HCT116 (cell line): Measurements from ENCODE around the gene SVEP1. TPM values are rescaled to one million over a fixed set of nuclear protein-coding genes. Genes with fewer than 3 reads are reported as not detected.

Experiments
- ATAC-seq: fragments of 200-7000 bp; cut with Tn5 transposase; 2 replicates; pipeline ENCODE4 v1.9.1; 2020; ENCODE audit warnings: mild to moderate bottlenecking, moderate library complexity
- BruUV-seq: library from RNA; stranded (reverse); fragments of 400-500 nt; replicated peaks from 2 replicates; lab custom pipeline; 2021; lab: Mats Ljungman, UMichigan
- CTCF ChIA-PET: fragments of 300-600 bp; sonication (Branson Sonifier 250); formaldehyde crosslinking; loops from one replicate; lab custom pipeline; 2021; ENCODE audit warnings: antibody characterized with exemption; lab: Charles Lee
- POLR2A ChIA-PET: fragments of 300-600, 350-600 bp; sonication (Branson Sonifier 250); formaldehyde crosslinking; loops from one replicate; lab custom pipeline; 2021; ENCODE audit warnings: antibody characterized with exemption; lab: Charles Lee
- RAD21 ChIA-PET, 2 experiments: fragments of 300-600 bp; sonication (Branson Sonifier 250); formaldehyde crosslinking; loops; one replicate each; lab custom pipeline; 2023; ENCODE audit warnings: low total read pairs in 2 of 2; ENCODE audit not compliant: uncharacterized antibody in 2 of 2, unreplicated experiment in 2 of 2, low non-redundant PET in 1 of 2; lab: Charles Lee
- DNase-seq: peaks from one replicate; pipeline ENCODE4 v3.0.0-alpha.2; 2010; ENCODE audit warnings: low read depth, low spot score
- H2AFZ ChIP-seq: fragments of 200-600 bp; shearing (Covaris generic), sonication (generic); 2 replicates; pipeline ENCODE4 v1.6.1; 2017; ENCODE audit warnings: low read depth, mixed run types, mixed read lengths, antibody characterized with exemption, low read length; ENCODE audit not compliant: poor library complexity, severe bottlenecking
- H3K27ac ChIP-seq: 2 replicates; pipeline ENCODE4 v1.5.1; 2012; ENCODE audit warnings: low read depth, low read length
- H3K27me3 ChIP-seq: fragments of 200-600 bp; sonication (generic); 2 replicates; pipeline ENCODE4 v1.6.1; 2016; ENCODE audit warnings: mixed run types, low read length, mixed read lengths; ENCODE audit not compliant: insufficient read depth
- H3K36me3 ChIP-seq, 2 experiments: fragments of 200-500 bp in 1 of 2; fragments of 200-600 bp in 1 of 2; sonication (Bioruptor generic) in 1 of 2; sonication (generic) in 1 of 2; 2 replicates each; pipeline versions ENCODE4 v1.5.1 to v1.6.1; 2014 to 2016; ENCODE audit warnings: low read length in 2 of 2, inconsistent platforms in 1 of 2, mixed read lengths in 1 of 2, mixed run types in 1 of 2; ENCODE audit not compliant: insufficient read depth in 2 of 2, control insufficient read depth in 1 of 2
- H3K4me1 ChIP-seq, 2 experiments: fragments of 200-600 bp in 1 of 2; sonication (generic) in 1 of 2; 2 replicates each; pipeline versions ENCODE4 v1.5.1 to v1.6.1; 2012 to 2017; ENCODE audit warnings: low read length in 2 of 2, inconsistent platforms in 1 of 2, mild to moderate bottlenecking in 1 of 2, mixed read lengths in 1 of 2, mixed run types in 1 of 2, moderate library complexity in 1 of 2; ENCODE audit not compliant: insufficient read depth in 2 of 2, control insufficient read depth in 1 of 2
- H3K4me2 ChIP-seq: fragments of 200-600 bp; sonication (generic); 2 replicates; pipeline ENCODE4 v1.6.1; 2017; ENCODE audit warnings: mixed run types, low read length, mixed read lengths
- H3K4me3 ChIP-seq, 2 experiments: fragments of 200-600 bp in 1 of 2; sonication (generic) in 1 of 2; replicated peaks in 1 of 2; 2 replicates each; pipeline ENCODE4 v1.5.1; 2011 to 2016; ENCODE audit warnings: low read length in 2 of 2, control low read depth in 1 of 2, low read depth in 1 of 2, mild to moderate bottlenecking in 1 of 2, mixed read lengths in 1 of 2, mixed run types in 1 of 2
- H3K79me2 ChIP-seq: fragments of 200-600 bp; sonication (generic); 2 replicates; pipeline ENCODE4 v1.6.1; 2017; ENCODE audit warnings: mild to moderate bottlenecking, mixed run types, low read length, moderate library complexity, mixed read lengths; ENCODE audit not compliant: insufficient read depth
- H3K9ac ChIP-seq: fragments of 200-600 bp; sonication (generic); 2 replicates; pipeline ENCODE4 v1.6.1; 2016; ENCODE audit warnings: low read length, mixed read lengths
- H3K9me2 ChIP-seq: fragments of 200-600 bp; sonication (generic), shearing (Covaris generic); 2 replicates; pipeline ENCODE4 v1.6.1; 2017; ENCODE audit warnings: mixed run types, mild to moderate bottlenecking, moderate library complexity; ENCODE audit not compliant: insufficient read depth
- H3K9me3 ChIP-seq, 2 experiments: fragments of 200-500 bp in 1 of 2; fragments of 200-600 bp in 1 of 2; sonication (Bioruptor generic) in 1 of 2; sonication (generic) in 1 of 2; 2 replicates each; pipeline ENCODE4 v1.6.1; 2014 to 2017; ENCODE audit warnings: low read length in 2 of 2, mixed read lengths in 2 of 2, inconsistent platforms in 1 of 2, low read depth in 1 of 2, mild to moderate bottlenecking in 1 of 2, mixed run types in 1 of 2, moderate library complexity in 1 of 2; ENCODE audit not compliant: control insufficient read depth in 1 of 2, insufficient read depth in 1 of 2
- H4K20me1 ChIP-seq: fragments of 200-600 bp; sonication (generic), shearing (Covaris generic); 2 replicates; pipeline ENCODE4 v1.6.1; 2017; ENCODE audit warnings: mixed run types, mild to moderate bottlenecking, moderate library complexity; ENCODE audit not compliant: insufficient read depth
- CBX3 ChIP-seq: IDR thresholded peaks from 2 replicates; pipeline ENCODE4 v1.6.1; 2012; ENCODE audit warnings: low read depth
- CEBPB ChIP-seq: IDR thresholded peaks from 2 replicates; pipeline ENCODE4 v1.6.1; 2012; ENCODE audit warnings: low read depth
- EGR1 ChIP-seq: IDR thresholded peaks from 2 replicates; pipeline ENCODE4 v1.6.1; 2012; ENCODE audit warnings: low read depth
- ELF1 ChIP-seq: IDR thresholded peaks from 2 replicates; pipeline ENCODE4 v1.6.1; 2012; ENCODE audit warnings: low read depth, borderline replicate concordance
- FOSL1 ChIP-seq: IDR thresholded peaks from 2 replicates; pipeline ENCODE4 v1.6.1; 2012; ENCODE audit warnings: low read depth
- RAD21 ChIP-seq: IDR thresholded peaks from 2 replicates; pipeline ENCODE4 v1.6.1; 2012; ENCODE audit warnings: low read depth, mild to moderate bottlenecking
- REST ChIP-seq: IDR thresholded peaks from 2 replicates; pipeline ENCODE4 v1.6.1; 2012; ENCODE audit warnings: low read depth
- SIN3A ChIP-seq: IDR thresholded peaks from 2 replicates; pipeline ENCODE4 v1.6.1; 2012; ENCODE audit warnings: low read depth
- SP1 ChIP-seq: IDR thresholded peaks from 2 replicates; pipeline ENCODE4 v1.6.1; 2012; ENCODE audit warnings: low read depth
- TCF7L2 ChIP-seq: IDR thresholded peaks from 2 replicates; pipeline ENCODE4 v1.7.0; 2011; ENCODE audit warnings: borderline replicate concordance, inconsistent platforms; ENCODE audit not compliant: insufficient read depth, insufficient read length; ENCODE audit errors: extremely low read depth
- YY1 ChIP-seq: IDR thresholded peaks from 2 replicates; pipeline ENCODE4 v1.6.1; 2011; ENCODE audit warnings: low read length, low read depth, moderate library complexity, mild to moderate bottlenecking; ENCODE audit not compliant: insufficient replicate concordance; ENCODE audit errors: extremely low read depth
- ZBTB33 ChIP-seq: IDR thresholded peaks from 2 replicates; pipeline ENCODE4 v1.6.1; 2011; ENCODE audit warnings: mild to moderate bottlenecking, low read length, moderate library complexity; ENCODE audit not compliant: insufficient replicate concordance; ENCODE audit errors: extremely low read depth
- ZNF274 ChIP-seq: fragments of 200-500 bp; sonication (Bioruptor generic); IDR thresholded peaks from 2 replicates; pipeline ENCODE4 v1.6.1; 2014; ENCODE audit warnings: mild to moderate bottlenecking, low read depth, low read length, inconsistent platforms
- intact Hi-C: fragments of 100-400 bp; cut with micrococcal nuclease; formaldehyde crosslinking; loops from 2 replicates; pipeline ENCODE4 v1.10.0; 2022
- total RNA-seq: library from RNA; stranded (reverse); gene quantifications from one replicate; pipeline ENCODE4 v1.2.1, GENCODE V29; 2021; ENCODE audit not compliant: unreplicated experiment
- TF ChIP-seq, protein P1 (sequence below): IDR thresholded peaks from 2 replicates; pipeline ENCODE4 v1.6.1; 2012
- TF ChIP-seq, protein P2 (sequence below): IDR thresholded peaks from 2 replicates; pipeline ENCODE4 v1.6.1; 2012

Gene SVEP1
- total RNA-seq, 1 experiment from 2014 or later = 0.15 TPM

DNA sequence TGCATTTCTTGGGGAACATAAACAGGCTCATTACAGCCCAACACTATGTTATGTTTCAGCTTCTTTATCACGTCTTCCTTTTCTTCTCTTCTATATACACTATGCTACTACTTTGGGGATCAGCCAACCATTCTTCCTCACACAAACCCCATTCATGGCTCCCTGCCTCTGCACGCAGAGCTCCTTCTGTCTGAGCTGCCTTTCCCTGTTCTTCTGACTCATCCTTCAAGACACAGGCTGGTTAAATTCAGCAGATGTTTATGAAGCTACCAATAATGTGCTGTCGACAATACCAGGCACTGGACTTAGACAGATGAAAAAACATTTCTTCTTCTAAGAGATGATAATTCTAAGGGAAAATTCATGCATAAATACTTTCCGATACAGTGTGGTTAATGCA is 139.4 kb downstream of the SVEP1 start:
- CTCF ChIA-PET = no interaction called here
- intact Hi-C loops = no loop called here
- no peak overlapping the region for H3K9ac ChIP-seq
- RAD21 ChIA-PET = no interaction called here
- H3K79me2 ChIP-seq = no peaks in the 10 kb centered on the region
- no peaks in the 10 kb centered on the region for H3K9me2 ChIP-seq
- DNase-seq (no peak), ATAC-seq (no peak)
- no peaks in the 10 kb centered on the region for H3K27me3 ChIP-seq
- H3K4me3 ChIP-seq = no peak overlapping the region
- POLR2A ChIA-PET = no interaction called here
- H2AFZ ChIP-seq = no peak overlapping the region
- H3K4me1 ChIP-seq = no peaks in the 10 kb centered on the region
- TF ChIP-seq ELF1 (no peak), ZBTB33 (no peak), TCF7L2 (no peak), CEBPB (no peak), ZNF274 (no peak), CBX3 (no peak), SIN3A (no peak), EGR1 (no peak), RAD21 (no peak), SP1 (no peak), FOSL1 (no peak), YY1 (no peak), REST (no peak)
- TF ChIP-seq, protein P1, sequence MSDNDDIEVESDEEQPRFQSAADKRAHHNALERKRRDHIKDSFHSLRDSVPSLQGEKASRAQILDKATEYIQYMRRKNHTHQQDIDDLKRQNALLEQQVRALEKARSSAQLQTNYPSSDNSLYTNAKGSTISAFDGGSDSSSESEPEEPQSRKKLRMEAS = no peak
- TF ChIP-seq, protein P2, sequence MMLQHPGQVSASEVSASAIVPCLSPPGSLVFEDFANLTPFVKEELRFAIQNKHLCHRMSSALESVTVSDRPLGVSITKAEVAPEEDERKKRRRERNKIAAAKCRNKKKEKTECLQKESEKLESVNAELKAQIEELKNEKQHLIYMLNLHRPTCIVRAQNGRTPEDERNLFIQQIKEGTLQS = no peak
- no peak overlapping the region for H3K4me2 ChIP-seq
- H3K27ac ChIP-seq = no peak overlapping the region
- H3K9me3 ChIP-seq = no peaks in the 10 kb centered on the region
- H4K20me1 ChIP-seq = no peaks in the 10 kb centered on the region
- H3K36me3 ChIP-seq = no peaks in the 10 kb centered on the region
- no TSS peak for BruUV-seq
